ENCODE measurements around the gene MLLT10. TPM values are rescaled to one million over a fixed set of nuclear protein-coding genes. Genes with fewer than 3 reads are reported as not detected.

The MLLT10 gene
- total and polyA plus RNA-seq, 2 of the 8 experiments (the other 6 are each of a cell fraction or from before 2014, with no cell fraction given), result 53.1 to 62.1 TPM

DNA sequence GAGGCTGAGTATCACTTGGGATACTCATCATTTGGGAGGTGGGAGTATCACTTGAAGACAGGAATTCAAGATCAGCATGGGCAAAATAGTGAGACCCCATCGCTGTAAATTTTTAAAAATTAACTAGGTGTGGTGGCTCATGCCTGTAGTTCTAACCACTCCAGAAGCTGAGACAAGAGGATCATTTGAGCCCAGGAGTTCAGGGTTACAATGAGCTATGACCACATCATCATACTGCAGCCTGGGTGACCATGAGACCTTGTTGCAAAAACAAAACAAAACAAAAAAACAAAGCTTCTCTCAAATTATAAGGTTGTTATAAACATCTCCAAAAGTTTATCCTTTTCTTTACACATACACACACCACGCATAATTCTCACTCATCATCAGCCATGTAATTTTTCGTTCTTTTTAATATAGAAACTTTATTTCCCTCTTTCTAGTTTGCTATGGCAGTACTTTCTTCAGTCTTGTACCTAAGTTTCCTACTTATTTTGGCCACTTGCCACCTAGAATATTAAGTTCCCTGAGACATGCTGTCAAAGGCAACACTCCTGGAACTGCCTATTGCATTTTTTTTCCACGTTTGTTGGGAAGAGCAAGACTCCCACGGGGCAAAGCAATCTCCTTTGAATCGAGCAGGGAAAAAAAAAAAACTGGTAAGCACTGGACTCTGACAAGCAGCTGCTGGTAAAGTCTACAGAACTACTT is 45.6 kb upstream of the MLLT10 start:
- Histone ChIP-seq H2BK15ac (ENCODE audit: low read length) (no peak overlapping the region), H4K91ac (replicated peaks; ENCODE audit: insufficient read length, low read length) (no peak overlapping the region), H3K27me3 (replicated peaks in 1 of 4; ENCODE audit: control insufficient read depth in 3 of 4, extremely low read depth in 1 of 4, insufficient read depth in 3 of 4, low read length in 3 of 4) (no peaks in the 10 kb centered on the region), H3K14ac (ENCODE audit: insufficient read length) (no peak overlapping the region), H4K8ac (ENCODE audit: extremely low read depth, insufficient read depth, low read length) (no peak overlapping the region), H3K79me1 (ENCODE audit: low read depth, low read length) (no peaks in the 10 kb centered on the region), H3K18ac (ENCODE audit: extremely low read depth, low read length) (no peak overlapping the region), H2BK20ac (ENCODE audit: low read length) (no peak overlapping the region), H3K9ac (replicated peaks in 1 of 4; ENCODE audit: extremely low read depth in 1 of 4, low read depth in 3 of 4, low read length in 3 of 4) (no peak overlapping the region), H3K4me2 (ENCODE audit: insufficient read depth in 1 of 2, low read depth in 2 of 2, low read length in 2 of 2) (no peak overlapping the region), H3K4me1 (replicated peaks in 1 of 4; ENCODE audit: control insufficient read depth in 3 of 4, insufficient read depth in 4 of 4, low read length in 3 of 4) (no peaks in the 10 kb centered on the region; a peak in 1 of 7 replicates), H3K27ac (ENCODE audit: low read depth, low read length) (no peak overlapping the region), H2BK12ac (ENCODE audit: low read depth, low read length) (no peak overlapping the region), H3K4ac (replicated peaks; ENCODE audit: insufficient read length, low read depth, low read length) (no peak overlapping the region), H3K79me2 (ENCODE audit: control insufficient read depth in 1 of 2, insufficient read depth in 2 of 2, low read length in 2 of 2) (peaks cover 0 to 4% of the 10 kb centered on the region in 2 experiments; a peak in 1 of 4 replicates), H3K4me3 (ENCODE audit: extremely low read depth in 1 of 4, insufficient read depth in 2 of 4, low read depth in 3 of 4, low read length in 4 of 4) (no peak overlapping the region), H3K23ac (ENCODE audit: insufficient read length) (no peak overlapping the region), H4K20me1 (replicated peaks in 1 of 2; ENCODE audit: control insufficient read depth in 1 of 2, insufficient read depth in 2 of 2, low read length in 2 of 2) (no peaks in the 10 kb centered on the region), H2BK120ac (replicated peaks; ENCODE audit: low read depth, low read length) (no peak overlapping the region), H2AK5ac (ENCODE audit: low read depth, low read length) (no peak overlapping the region), H2BK5ac (ENCODE audit: low read depth, low read length) (no peak overlapping the region), H3K9me3 (ENCODE audit: insufficient read depth in 2 of 2, low read depth in 1 of 2, low read length in 1 of 2) (no peaks in the 10 kb centered on the region), H3K56ac (replicated peaks; ENCODE audit: insufficient read length, low read depth, low read length) (no peak overlapping the region), H3K36me3 (ENCODE audit: control insufficient read depth in 2 of 4, insufficient read depth in 4 of 4, low read length in 3 of 4) (peaks cover 0 to 7% (median 0%) of the 10 kb centered on the region in 4 experiments; a peak in 2 of 8 replicates), H2AFZ (ENCODE audit: low read length) (no peak overlapping the region), H4K5ac (ENCODE audit: insufficient read length, low read depth, low read length) (no peak overlapping the region), H3K23me2 (ENCODE audit: low read depth, low read length) (no peaks in the 10 kb centered on the region)
- ChIA-PET POLR2A (ENCODE audit: partially characterized antibody) (interaction anchor here (1.1 to 1.2 kb wide), 3 partner anchors 39 to 210 kb away, joined by 3 to 4 read pairs (median 3); no protein-coding TSS in a partner anchor), CTCF (ENCODE audit: partially characterized antibody) (interaction anchor here (0.6 to 1.8 kb wide), 7 partner anchors 8 to 404 kb away, joined by 3 to 8 read pairs (median 3); no protein-coding TSS in a partner anchor)
- no peak for TF ChIP-seq ZNF274 (IDR thresholded peaks at IDR 0.05; ENCODE audit: borderline replicate concordance, extremely low read depth, low read length)
- TF ChIP-seq HDAC6 (IDR thresholded peaks at IDR 0.05; ENCODE audit: low read depth, low read length), result no peak
- no peak for TF ChIP-seq EP300 (IDR thresholded peaks at IDR 0.05; ENCODE audit: borderline replicate concordance in 1 of 2, low read depth in 2 of 2, low read length in 2 of 2)
- no peak for TF ChIP-seq ASH2L (IDR thresholded peaks at IDR 0.05; ENCODE audit: low read length)
- no peak for TF ChIP-seq PHF8 (conservative IDR thresholded peaks at IDR 0.05; ENCODE audit: low read depth, low read length)
- TF ChIP-seq, protein P1, sequence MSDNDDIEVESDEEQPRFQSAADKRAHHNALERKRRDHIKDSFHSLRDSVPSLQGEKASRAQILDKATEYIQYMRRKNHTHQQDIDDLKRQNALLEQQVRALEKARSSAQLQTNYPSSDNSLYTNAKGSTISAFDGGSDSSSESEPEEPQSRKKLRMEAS (IDR thresholded peaks at IDR 0.05), result no peak
- TF ChIP-seq CEBPB (IDR thresholded peaks at IDR 0.05; ENCODE audit: low read depth, low read length), result no peak
- FAIRE-seq, result no peak
- WGBS, 2 experiments (ENCODE audit: extremely low coverage in 1 of 2, insufficient coverage in 1 of 2, insufficient read length in 1 of 2, insufficient replicate concordance in 2 of 2, low coverage in 1 of 2, low lambda C conversion rate in 2 of 2, missing lambda C conversion rate in 1 of 2), result 84 to 100% methylated on average over 2 to 6 of the region's 6 CpGs
- no peak for DNase-seq (ENCODE audit: low read depth in 1 of 2, low spot score in 2 of 2)
